GM12875 (cell line): ENCODE results near the gene WDR75.

Experiments
- H3K4me3 ChIP-seq: one replicate; pipeline ENCODE4 v1.5.1; 2011; ENCODE audit warnings: low read depth, low read length, control low read depth
- TF ChIP-seq, protein P1 (sequence below): IDR thresholded peaks from 2 replicates; pipeline ENCODE4 v1.5.1; 2011; ENCODE audit warnings: low read depth, mild to moderate bottlenecking, control low read depth, inconsistent platforms, low read length, moderate library complexity, borderline replicate concordance; ENCODE audit not compliant: insufficient read depth

Gene WDR75

DNA sequence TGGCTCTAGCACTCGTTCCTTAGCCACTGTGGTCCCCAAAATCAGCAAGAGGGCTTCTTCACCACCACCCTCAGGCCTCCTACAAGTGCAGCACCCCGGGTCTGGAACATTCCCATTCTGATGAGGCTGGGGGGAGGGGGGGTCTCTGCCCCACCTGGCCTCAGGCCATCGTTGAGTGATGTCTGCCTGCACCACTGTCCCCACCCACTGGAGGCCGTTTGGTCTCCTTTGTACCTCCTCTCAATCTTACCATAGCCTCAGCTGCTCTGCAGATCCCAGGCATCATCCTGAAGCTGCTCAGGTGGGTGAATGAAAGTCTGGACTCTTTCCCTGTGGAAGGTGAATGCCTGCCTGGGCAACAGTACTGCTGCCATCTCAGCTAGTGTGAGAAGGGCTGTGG lies 42.3 kb downstream of the WDR75 start:
- no peak overlapping the region for H3K4me3 ChIP-seq
- TF ChIP-seq, protein P1, sequence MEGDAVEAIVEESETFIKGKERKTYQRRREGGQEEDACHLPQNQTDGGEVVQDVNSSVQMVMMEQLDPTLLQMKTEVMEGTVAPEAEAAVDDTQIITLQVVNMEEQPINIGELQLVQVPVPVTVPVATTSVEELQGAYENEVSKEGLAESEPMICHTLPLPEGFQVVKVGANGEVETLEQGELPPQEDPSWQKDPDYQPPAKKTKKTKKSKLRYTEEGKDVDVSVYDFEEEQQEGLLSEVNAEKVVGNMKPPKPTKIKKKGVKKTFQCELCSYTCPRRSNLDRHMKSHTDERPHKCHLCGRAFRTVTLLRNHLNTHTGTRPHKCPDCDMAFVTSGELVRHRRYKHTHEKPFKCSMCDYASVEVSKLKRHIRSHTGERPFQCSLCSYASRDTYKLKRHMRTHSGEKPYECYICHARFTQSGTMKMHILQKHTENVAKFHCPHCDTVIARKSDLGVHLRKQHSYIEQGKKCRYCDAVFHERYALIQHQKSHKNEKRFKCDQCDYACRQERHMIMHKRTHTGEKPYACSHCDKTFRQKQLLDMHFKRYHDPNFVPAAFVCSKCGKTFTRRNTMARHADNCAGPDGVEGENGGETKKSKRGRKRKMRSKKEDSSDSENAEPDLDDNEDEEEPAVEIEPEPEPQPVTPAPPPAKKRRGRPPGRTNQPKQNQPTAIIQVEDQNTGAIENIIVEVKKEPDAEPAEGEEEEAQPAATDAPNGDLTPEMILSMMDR = no peak

DNA sequence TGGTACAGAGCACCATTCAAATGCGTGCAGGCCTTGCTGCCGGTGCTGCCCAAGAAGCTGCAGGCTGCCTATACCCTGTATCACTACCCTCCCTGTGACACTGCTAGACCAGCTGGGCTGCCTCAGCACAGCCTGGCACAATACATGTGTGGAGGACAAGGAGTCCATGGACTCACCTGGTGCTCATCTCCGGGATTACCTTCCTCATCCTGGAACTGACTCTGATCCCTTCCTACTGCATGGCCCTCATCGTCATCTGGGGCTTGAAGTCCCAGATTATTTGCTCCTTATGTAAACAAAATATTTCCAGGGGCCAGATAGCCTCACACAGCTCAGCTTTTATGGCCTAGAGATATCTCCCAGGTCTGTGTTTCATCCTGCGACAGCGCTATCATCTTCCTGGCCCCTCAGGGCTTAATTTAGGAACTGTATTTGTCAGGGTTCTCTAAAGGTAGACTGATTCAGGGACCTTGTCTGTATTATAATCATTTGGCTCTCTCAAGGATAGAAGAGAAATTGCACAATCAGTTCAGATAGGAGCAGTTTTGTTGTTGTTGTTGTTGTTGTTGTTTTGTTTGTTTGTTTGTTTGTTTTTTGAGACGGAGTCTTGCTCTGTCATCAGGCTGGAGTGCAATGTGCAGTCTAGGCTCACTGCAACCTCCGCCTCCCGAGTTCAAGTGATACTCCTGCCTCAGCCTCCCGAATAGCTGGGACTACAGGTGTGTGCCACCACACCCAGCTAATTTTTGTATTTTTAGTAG lies 42.9 kb downstream of the WDR75 start:
- no peak overlapping the region for H3K4me3 ChIP-seq
- TF ChIP-seq, protein P1 = no peak

DNA sequence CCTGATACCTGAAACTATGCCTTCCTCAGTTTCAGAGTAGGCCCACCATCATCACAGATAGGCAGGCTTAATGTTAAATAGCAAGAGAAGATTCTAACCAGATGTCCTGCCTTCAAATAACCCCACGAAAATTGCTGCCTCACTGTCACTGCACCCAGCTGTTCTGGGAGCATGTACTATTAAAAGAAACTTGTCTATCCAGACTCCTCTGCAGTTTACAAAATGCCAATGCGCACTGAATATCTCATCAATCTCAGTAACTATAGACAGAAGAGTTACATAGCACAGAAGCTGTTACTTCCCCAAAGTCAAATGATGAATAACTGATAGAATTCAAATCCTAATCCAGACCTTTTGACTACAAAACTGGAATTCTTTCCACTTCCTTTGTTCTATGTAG lies 43.9 kb downstream of the WDR75 start:
- H3K4me3 ChIP-seq = no peak overlapping the region
- TF ChIP-seq, protein P1 = no peak

DNA sequence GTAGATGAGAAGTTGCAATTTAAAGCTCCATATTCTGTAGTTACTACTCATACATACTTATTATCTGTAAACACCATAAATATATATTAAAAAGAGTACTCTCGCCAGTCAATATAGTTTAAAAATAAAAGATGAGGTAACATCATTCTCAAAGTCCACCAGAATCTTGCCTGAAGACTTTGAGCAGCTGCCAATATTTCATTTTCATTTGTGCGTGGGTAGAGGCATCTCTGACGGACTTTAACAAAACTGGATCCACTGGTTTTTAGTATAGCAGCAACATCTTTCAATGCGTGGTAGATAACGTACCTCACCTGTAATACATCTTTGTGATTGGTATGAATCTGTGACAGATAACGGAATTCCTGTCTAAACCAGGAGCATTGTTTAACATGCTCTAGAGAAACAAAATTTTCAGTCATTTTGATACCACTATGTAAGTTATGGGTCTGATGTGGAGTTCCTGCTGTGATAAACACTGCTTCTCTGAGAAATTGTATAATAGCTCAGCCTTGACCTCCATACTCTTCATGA lies 45.0 kb downstream of the WDR75 start:
- TF ChIP-seq, protein P1 = no peak
- no peak overlapping the region for H3K4me3 ChIP-seq

DNA sequence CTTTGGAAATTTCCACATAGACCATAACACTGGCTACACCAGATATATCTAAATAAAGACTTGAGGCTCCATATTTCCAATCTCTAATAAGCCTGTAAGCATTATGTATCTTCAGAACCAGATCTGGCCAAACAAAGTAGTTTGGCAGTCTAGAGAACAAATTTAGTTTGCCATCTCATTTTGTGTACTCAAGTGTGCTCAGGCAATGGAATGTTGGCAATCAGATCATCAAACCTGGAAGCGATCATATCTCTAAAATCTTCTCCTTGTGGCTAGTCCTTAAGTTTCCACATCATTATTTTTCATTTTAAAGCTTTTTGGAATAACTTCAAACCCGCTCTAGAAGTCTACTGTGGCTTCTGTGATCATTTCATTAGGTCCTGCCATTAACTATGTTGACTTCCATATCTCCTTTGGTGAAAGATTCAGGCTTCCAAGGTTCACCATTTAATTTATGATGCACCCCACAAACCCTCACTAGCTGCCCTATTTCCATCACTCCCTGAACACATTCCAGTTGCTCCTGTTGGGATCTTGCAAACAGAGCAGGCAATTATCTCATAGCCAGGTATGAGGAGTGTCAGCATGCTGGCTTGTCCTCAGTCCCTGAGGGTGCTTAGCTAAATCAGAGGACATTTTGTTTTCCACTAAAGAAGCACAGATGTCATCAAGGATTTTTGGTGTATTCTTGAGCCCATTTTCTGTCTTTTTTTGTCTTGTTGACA lies 46.2 kb downstream of the WDR75 start:
- TF ChIP-seq, protein P1 = no peak
- H3K4me3 ChIP-seq = no peak overlapping the region

DNA sequence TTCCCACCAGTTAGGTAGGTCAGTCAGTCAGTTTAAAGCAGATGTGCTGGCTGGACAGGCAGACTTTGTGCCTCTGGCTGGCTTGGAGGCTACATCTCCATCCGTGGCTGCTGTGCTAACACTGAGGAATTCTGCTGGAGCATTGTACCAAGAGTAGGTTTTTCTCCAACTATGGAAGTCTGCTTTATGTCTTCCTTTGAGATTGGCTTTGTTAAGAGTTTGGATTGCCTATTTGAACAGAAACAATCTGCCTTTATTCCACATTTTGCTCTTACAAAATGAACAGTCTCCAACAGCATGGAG lies 46.7 kb downstream of the WDR75 start:
- no peak overlapping the region for H3K4me3 ChIP-seq
- TF ChIP-seq, protein P1 = no peak

DNA sequence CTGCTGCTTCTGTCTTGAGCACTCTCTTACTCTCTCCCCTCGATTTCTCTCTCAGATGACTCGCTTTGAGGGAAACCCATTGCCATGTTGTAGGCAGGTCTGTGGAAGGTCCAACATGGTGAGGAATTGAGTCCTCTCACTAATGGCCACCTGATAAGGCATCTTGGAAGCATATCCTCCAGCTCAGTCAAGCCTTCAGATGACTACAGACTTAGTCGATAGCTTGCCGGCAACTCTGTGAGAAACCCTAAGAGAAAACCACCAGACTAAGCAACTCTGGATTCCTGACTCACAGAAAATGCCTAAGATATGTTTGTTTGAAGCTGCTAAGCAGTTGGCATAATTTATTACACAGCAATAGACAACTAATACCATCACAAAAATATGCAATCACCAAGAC lies 51.2 kb downstream of the WDR75 start:
- TF ChIP-seq, protein P1 = no peak
- H3K4me3 ChIP-seq = no peak overlapping the region
